SU-DHL-6 (cell line): Measurements from ENCODE around the gene CXorf38.

Experiments used
- H2AFZ ChIP-seq: fragments of 200-600 bp; sonication (generic); 2 replicates; pipeline ENCODE4 v1.6.1; 2014; ENCODE audit warnings: low read depth, mild to moderate bottlenecking, moderate library complexity, mixed read lengths, antibody characterized with exemption, low read length; ENCODE audit not compliant: severe bottlenecking
- H3F3A ChIP-seq: fragments of 200-600 bp; shearing (Covaris generic); 2 replicates; pipeline ENCODE4 v1.6.0; 2016; ENCODE audit warnings: antibody characterized with exemption, mild to moderate bottlenecking; ENCODE audit not compliant: insufficient read depth
- H3K27ac ChIP-seq: fragments of 200-600 bp; sonication (generic); 2 replicates; pipeline ENCODE4 v1.5.1; 2016; ENCODE audit warnings: low read depth, mild to moderate bottlenecking, low read length, moderate library complexity, mixed read lengths
- H3K27me3 ChIP-seq: fragments of 200-600 bp; sonication (generic), shearing (Covaris generic); 2 replicates; pipeline ENCODE4 v1.6.0; 2014; ENCODE audit warnings: mild to moderate bottlenecking, low read length
- H3K36me3 ChIP-seq: fragments of 200-600 bp; sonication (generic); 2 replicates; pipeline ENCODE4 v1.6.1; 2014; ENCODE audit warnings: mild to moderate bottlenecking, low read length, mixed read lengths
- H3K4me2 ChIP-seq: fragments of 300-600, 200-600 bp; shearing (Covaris generic), sonication (generic); 2 replicates; pipeline ENCODE4 v1.6.0; 2014; ENCODE audit warnings: low read length, low read depth, mild to moderate bottlenecking; ENCODE audit not compliant: poor library complexity, severe bottlenecking
- H3K4me3 ChIP-seq: fragments of 200-600 bp; sonication (generic); 2 replicates; pipeline ENCODE4 v1.5.1; 2014; ENCODE audit warnings: antibody characterized with exemption, low read length, mild to moderate bottlenecking, mixed read lengths; ENCODE audit not compliant: insufficient read depth, poor library complexity, severe bottlenecking
- H3K79me2 ChIP-seq: fragments of 200-600 bp; sonication (generic); 2 replicates; pipeline ENCODE4 v1.6.1; 2014; ENCODE audit warnings: mild to moderate bottlenecking, low read length, moderate library complexity; ENCODE audit not compliant: insufficient read depth
- H3K9ac ChIP-seq: fragments of 200-600 bp; sonication (generic); 2 replicates; pipeline ENCODE4 v1.7.0; 2014; ENCODE audit warnings: mild to moderate bottlenecking, low read length
- H3K9me2 ChIP-seq: fragments of 200-600 bp; sonication (generic); replicated peaks from 2 replicates; pipeline ENCODE4 v1.6.1; 2014; ENCODE audit warnings: low read length; ENCODE audit not compliant: insufficient read depth
- H3K9me3 ChIP-seq: fragments of 200-600 bp; sonication (generic); 2 replicates; pipeline ENCODE4 v1.6.1; 2014; ENCODE audit warnings: low read length, mixed read lengths; ENCODE audit not compliant: insufficient read depth
- H4K20me1 ChIP-seq: fragments of 200-600 bp; sonication (generic); 2 replicates; pipeline ENCODE4 v1.6.1; 2014; ENCODE audit warnings: low read depth, mild to moderate bottlenecking, antibody characterized with exemption, low read length, moderate library complexity, mixed read lengths
- CTCF ChIP-seq: fragments of 200-600 bp; sonication (generic); IDR thresholded peaks from one replicate; pipeline ENCODE4 v1.5.1; 2017; ENCODE audit warnings: antibody characterized with exemption, mild to moderate bottlenecking, low read length, moderate library complexity; ENCODE audit not compliant: insufficient read depth, poor library complexity, severe bottlenecking
- EZH2phosphoT487 ChIP-seq: fragments of 200-600 bp; sonication (generic), shearing (Covaris generic); conservative IDR thresholded peaks from 2 replicates; pipeline ENCODE4 v1.6.1; 2018; ENCODE audit warnings: mild to moderate bottlenecking, antibody characterized with exemption, low read length, moderate library complexity, mixed read lengths

The CXorf38 gene

GRCh38 chrX:40625294-40625693 is 22.1 kb downstream of the CXorf38 start:
- Histone ChIP-seq H3K9me2 (no peaks in the 10 kb centered on the region), H3F3A (no peaks in the 10 kb centered on the region)

GRCh38 chrX:40623665-40624064 is 23.7 kb downstream of the CXorf38 start:
- H3K4me3 ChIP-seq = no peak overlapping the region

More at GRCh38 chrX:40625294-40625693, 22.1 kb downstream of the CXorf38 start:
- H3K36me3 ChIP-seq = no peaks in the 10 kb centered on the region
- no peaks in the 10 kb centered on the region for H3K79me2 ChIP-seq
- no peaks in the 10 kb centered on the region for H4K20me1 ChIP-seq
- H3K4me2 ChIP-seq = no peak overlapping the region
- H3K9ac ChIP-seq = no peak overlapping the region
- H3K27me3 ChIP-seq = no peaks in the 10 kb centered on the region
- H3K27ac ChIP-seq = no peak overlapping the region
- H2AFZ ChIP-seq = no peak overlapping the region
- TF ChIP-seq CTCF = no peak
- TF ChIP-seq EZH2phosphoT487 = no peak
- no peak overlapping the region for H3K4me3 ChIP-seq
- H3K9me3 ChIP-seq = no peaks in the 10 kb centered on the region

GRCh38 chrX:40623139-40623536 is 24.2 kb downstream of the CXorf38 start, which contains the start of gene MPC1L:
Gene MPC1L, plus strand, starts transcription at chrX:40623428. Its CDS starts 138 bp downstream, at chrX:40623566.
- Histone ChIP-seq H3K4me3 (no peak within 1 kb of the TSS), H4K20me1 (no peaks in the 10 kb centered on the region), H3K27me3 (no peaks in the 10 kb centered on the region), H3F3A (no peaks in the 10 kb centered on the region), H3K27ac (no peak within 1 kb of the TSS), H3K36me3 (no peaks in the 10 kb centered on the region), H2AFZ (no peak within 1 kb of the TSS), H3K9me2 (no peaks in the 10 kb centered on the region), H3K9me3 (no peaks in the 10 kb centered on the region), H3K4me2 (no peak within 1 kb of the TSS), H3K9ac (no peak within 1 kb of the TSS), H3K79me2 (no peaks in the 10 kb centered on the region)
- TF ChIP-seq CTCF (no peak), EZH2phosphoT487 (no peak)

More at GRCh38 chrX:40623665-40624064, 23.7 kb downstream of the CXorf38 start:
- no peaks in the 10 kb centered on the region for H3K27me3 ChIP-seq
- H3K4me2 ChIP-seq = no peak overlapping the region
- H2AFZ ChIP-seq = no peak overlapping the region
- H3K9ac ChIP-seq = no peak overlapping the region
- H3K9me2 ChIP-seq = no peaks in the 10 kb centered on the region
- H3K9me3 ChIP-seq = no peaks in the 10 kb centered on the region
- no peak for TF ChIP-seq EZH2phosphoT487
- no peak for TF ChIP-seq CTCF
- no peaks in the 10 kb centered on the region for H4K20me1 ChIP-seq
- H3K27ac ChIP-seq = no peak overlapping the region
- H3F3A ChIP-seq = no peaks in the 10 kb centered on the region
- H3K36me3 ChIP-seq = no peaks in the 10 kb centered on the region
- no peaks in the 10 kb centered on the region for H3K79me2 ChIP-seq
